HCT116 (cell line): ENCODE measurements around the gene CA10.

Source experiments
- CBX3 ChIP-seq: IDR thresholded peaks from 2 replicates; pipeline ENCODE4 v1.6.1; 2012; ENCODE audit warnings: low read depth
- ELF1 ChIP-seq: IDR thresholded peaks from 2 replicates; pipeline ENCODE4 v1.6.1; 2012; ENCODE audit warnings: low read depth, borderline replicate concordance
- EZH2 ChIP-seq: fragments of 200-600 bp; sonication (generic); IDR thresholded peaks from 2 replicates; pipeline ENCODE4 v1.6.1; 2017; ENCODE audit warnings: antibody characterized with exemption, mixed run types
- EZH2phosphoT487 ChIP-seq: fragments of 200-600 bp; IDR thresholded peaks from 2 replicates; pipeline ENCODE4 v1.6.1; 2018; ENCODE audit warnings: antibody characterized with exemption, borderline replicate concordance
- JUND ChIP-seq: IDR thresholded peaks from 2 replicates; pipeline ENCODE4 v1.6.1; 2012
- RAD21 ChIP-seq: IDR thresholded peaks from 2 replicates; pipeline ENCODE4 v1.6.1; 2012; ENCODE audit warnings: low read depth, mild to moderate bottlenecking
- SIN3A ChIP-seq: IDR thresholded peaks from 2 replicates; pipeline ENCODE4 v1.6.1; 2012; ENCODE audit warnings: low read depth
- SP1 ChIP-seq: IDR thresholded peaks from 2 replicates; pipeline ENCODE4 v1.6.1; 2012; ENCODE audit warnings: low read depth
- SRF ChIP-seq: IDR thresholded peaks from 2 replicates; pipeline ENCODE4 v1.6.1; 2012; ENCODE audit warnings: low read depth
- YY1 ChIP-seq: IDR thresholded peaks from 2 replicates; pipeline ENCODE4 v1.6.1; 2011; ENCODE audit warnings: low read length, low read depth, moderate library complexity, mild to moderate bottlenecking; ENCODE audit not compliant: insufficient replicate concordance; ENCODE audit errors: extremely low read depth
- TF ChIP-seq, protein P1 (sequence below), 3 experiments: fragments of 200-600 bp in 1 of 3; sonication (generic) in 1 of 3; IDR thresholded peaks in 2 of 3; conservative IDR thresholded peaks in 1 of 3; 2 replicates each; pipeline ENCODE4 v1.5.1; 2012 to 2017; ENCODE audit warnings: low read depth in 2 of 3, low read length in 2 of 3, antibody characterized with exemption in 1 of 3, borderline replicate concordance in 1 of 3, control low read depth in 1 of 3, mild to moderate bottlenecking in 1 of 3, mixed read lengths in 1 of 3, mixed run types in 1 of 3, moderate library complexity in 1 of 3; ENCODE audit not compliant: insufficient read depth in 1 of 3
- TF ChIP-seq, protein P2 (sequence below): IDR thresholded peaks from 2 replicates; pipeline ENCODE4 v1.6.1; 2011; ENCODE audit warnings: mild to moderate bottlenecking, low read length, moderate library complexity; ENCODE audit not compliant: insufficient replicate concordance; ENCODE audit errors: extremely low read depth
- TF ChIP-seq, protein P3 (sequence below): IDR thresholded peaks from 2 replicates; pipeline ENCODE4 v1.6.1; 2012; ENCODE audit warnings: low read depth
- TF ChIP-seq, protein P4 (sequence below): IDR thresholded peaks from 2 replicates; pipeline ENCODE4 v1.6.1; 2012

DNA sequence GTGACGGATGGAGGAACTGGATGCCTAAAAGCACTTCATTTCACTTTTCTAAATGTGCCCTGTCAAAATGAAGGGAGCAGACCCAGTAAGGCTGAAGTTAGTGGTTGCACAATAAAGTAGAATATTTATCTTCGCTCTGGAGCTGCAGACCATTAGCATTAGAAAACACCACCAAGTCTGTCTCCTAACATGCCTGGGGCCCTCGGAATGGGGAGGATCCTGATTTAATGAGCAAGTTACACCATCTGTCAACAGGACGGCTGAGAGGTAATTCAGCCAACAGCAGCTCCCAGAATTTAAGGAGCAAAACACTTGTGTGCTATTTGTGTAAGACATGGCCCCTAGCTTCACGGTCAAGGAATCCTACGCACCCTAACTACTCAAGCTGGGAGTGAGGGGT is 22.3 kb downstream of the CA10 start:
- TF ChIP-seq EZH2phosphoT487 (no peak), SIN3A (no peak), CBX3 (no peak), EZH2 (no peak), RAD21 (no peak), ELF1 (no peak), YY1 (no peak), SP1 (no peak), SRF (no peak), JUND (no peak)
- TF ChIP-seq, protein P1, sequence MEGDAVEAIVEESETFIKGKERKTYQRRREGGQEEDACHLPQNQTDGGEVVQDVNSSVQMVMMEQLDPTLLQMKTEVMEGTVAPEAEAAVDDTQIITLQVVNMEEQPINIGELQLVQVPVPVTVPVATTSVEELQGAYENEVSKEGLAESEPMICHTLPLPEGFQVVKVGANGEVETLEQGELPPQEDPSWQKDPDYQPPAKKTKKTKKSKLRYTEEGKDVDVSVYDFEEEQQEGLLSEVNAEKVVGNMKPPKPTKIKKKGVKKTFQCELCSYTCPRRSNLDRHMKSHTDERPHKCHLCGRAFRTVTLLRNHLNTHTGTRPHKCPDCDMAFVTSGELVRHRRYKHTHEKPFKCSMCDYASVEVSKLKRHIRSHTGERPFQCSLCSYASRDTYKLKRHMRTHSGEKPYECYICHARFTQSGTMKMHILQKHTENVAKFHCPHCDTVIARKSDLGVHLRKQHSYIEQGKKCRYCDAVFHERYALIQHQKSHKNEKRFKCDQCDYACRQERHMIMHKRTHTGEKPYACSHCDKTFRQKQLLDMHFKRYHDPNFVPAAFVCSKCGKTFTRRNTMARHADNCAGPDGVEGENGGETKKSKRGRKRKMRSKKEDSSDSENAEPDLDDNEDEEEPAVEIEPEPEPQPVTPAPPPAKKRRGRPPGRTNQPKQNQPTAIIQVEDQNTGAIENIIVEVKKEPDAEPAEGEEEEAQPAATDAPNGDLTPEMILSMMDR (IDR thresholded peaks at IDR 0.05 in 2 of 3, conservative IDR thresholded peaks at IDR 0.05 in 1 of 3; ENCODE audit: borderline replicate concordance in 1 of 3, insufficient read depth in 1 of 3, low read depth in 2 of 3, low read length in 2 of 3), result no peak
- TF ChIP-seq, protein P2, sequence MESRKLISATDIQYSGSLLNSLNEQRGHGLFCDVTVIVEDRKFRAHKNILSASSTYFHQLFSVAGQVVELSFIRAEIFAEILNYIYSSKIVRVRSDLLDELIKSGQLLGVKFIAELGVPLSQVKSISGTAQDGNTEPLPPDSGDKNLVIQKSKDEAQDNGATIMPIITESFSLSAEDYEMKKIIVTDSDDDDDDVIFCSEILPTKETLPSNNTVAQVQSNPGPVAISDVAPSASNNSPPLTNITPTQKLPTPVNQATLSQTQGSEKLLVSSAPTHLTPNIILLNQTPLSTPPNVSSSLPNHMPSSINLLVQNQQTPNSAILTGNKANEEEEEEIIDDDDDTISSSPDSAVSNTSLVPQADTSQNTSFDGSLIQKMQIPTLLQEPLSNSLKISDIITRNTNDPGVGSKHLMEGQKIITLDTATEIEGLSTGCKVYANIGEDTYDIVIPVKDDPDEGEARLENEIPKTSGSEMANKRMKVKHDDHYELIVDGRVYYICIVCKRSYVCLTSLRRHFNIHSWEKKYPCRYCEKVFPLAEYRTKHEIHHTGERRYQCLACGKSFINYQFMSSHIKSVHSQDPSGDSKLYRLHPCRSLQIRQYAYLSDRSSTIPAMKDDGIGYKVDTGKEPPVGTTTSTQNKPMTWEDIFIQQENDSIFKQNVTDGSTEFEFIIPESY, result no peak
- TF ChIP-seq, protein P3, sequence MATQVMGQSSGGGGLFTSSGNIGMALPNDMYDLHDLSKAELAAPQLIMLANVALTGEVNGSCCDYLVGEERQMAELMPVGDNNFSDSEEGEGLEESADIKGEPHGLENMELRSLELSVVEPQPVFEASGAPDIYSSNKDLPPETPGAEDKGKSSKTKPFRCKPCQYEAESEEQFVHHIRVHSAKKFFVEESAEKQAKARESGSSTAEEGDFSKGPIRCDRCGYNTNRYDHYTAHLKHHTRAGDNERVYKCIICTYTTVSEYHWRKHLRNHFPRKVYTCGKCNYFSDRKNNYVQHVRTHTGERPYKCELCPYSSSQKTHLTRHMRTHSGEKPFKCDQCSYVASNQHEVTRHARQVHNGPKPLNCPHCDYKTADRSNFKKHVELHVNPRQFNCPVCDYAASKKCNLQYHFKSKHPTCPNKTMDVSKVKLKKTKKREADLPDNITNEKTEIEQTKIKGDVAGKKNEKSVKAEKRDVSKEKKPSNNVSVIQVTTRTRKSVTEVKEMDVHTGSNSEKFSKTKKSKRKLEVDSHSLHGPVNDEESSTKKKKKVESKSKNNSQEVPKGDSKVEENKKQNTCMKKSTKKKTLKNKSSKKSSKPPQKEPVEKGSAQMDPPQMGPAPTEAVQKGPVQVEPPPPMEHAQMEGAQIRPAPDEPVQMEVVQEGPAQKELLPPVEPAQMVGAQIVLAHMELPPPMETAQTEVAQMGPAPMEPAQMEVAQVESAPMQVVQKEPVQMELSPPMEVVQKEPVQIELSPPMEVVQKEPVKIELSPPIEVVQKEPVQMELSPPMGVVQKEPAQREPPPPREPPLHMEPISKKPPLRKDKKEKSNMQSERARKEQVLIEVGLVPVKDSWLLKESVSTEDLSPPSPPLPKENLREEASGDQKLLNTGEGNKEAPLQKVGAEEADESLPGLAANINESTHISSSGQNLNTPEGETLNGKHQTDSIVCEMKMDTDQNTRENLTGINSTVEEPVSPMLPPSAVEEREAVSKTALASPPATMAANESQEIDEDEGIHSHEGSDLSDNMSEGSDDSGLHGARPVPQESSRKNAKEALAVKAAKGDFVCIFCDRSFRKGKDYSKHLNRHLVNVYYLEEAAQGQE, result no peak
- TF ChIP-seq, protein P4, sequence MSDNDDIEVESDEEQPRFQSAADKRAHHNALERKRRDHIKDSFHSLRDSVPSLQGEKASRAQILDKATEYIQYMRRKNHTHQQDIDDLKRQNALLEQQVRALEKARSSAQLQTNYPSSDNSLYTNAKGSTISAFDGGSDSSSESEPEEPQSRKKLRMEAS, result no peak
